Vagina (tissue), 2 donors: ENCODE data around the gene BTBD6. TPM values are rescaled to one million over a fixed set of nuclear protein-coding genes. Genes with fewer than 3 reads are reported as not detected.

ENCODE experiments used
- DNase-seq, 2 donors: peaks; one replicate each; pipeline ENCODE4 v3.0.0-alpha.2; 2017; ENCODE audit errors: extremely low spot score in 2 of 2
- H3K27ac ChIP-seq: fragments of 200-600 bp; sonication (generic); one replicate; pipeline ENCODE4 v1.5.1; 2019
- H3K27me3 ChIP-seq: fragments of 200-600 bp; sonication (generic); one replicate; pipeline ENCODE4 v1.5.1; 2019
- H3K36me3 ChIP-seq, 2 donors: fragments of 200-600 bp; sonication (generic); one replicate each; pipeline ENCODE4 v1.5.1; 2017 to 2019
- H3K4me1 ChIP-seq: fragments of 200-600 bp; sonication (generic); one replicate; pipeline ENCODE4 v1.5.1; 2019
- H3K4me3 ChIP-seq, 2 donors: fragments of 200-600 bp; sonication (generic); 1 replicate in 1 of 2; 2 replicates in 1 of 2; pipeline ENCODE4 v1.5.1; 2016 to 2019
- H3K9me3 ChIP-seq: fragments of 200-600 bp; sonication (generic); one replicate; pipeline ENCODE4 v1.5.1; 2019
- POLR2A ChIP-seq, 2 donors: fragments of 450-650 bp; IDR thresholded peaks; one replicate each; pipeline ENCODE4 v1.6.1; 2017; ENCODE audit warnings: antibody characterized with exemption in 2 of 2, mild to moderate bottlenecking in 2 of 2, moderate library complexity in 2 of 2
- POLR2AphosphoS5 ChIP-seq, 2 donors: sonication (generic); formaldehyde crosslinking; IDR thresholded peaks; one replicate each; pipeline ENCODE4 v1.9.0; 2017; ENCODE audit warnings: antibody characterized with exemption in 2 of 2, mild to moderate bottlenecking in 2 of 2, low read depth in 1 of 2; ENCODE audit not compliant: insufficient read depth in 1 of 2
- intact Hi-C: fragments of 100-400 bp; cut with DNase I; formaldehyde crosslinking; loops from one replicate; pipeline ENCODE4 v1.15.1; 2023
- total RNA-seq: library from RNA; depleted of rRNA; stranded (reverse); fragments of >200 nt; gene quantifications from one replicate; pipeline ENCODE4 v1.2.3, GENCODE V29; 2016
- TF ChIP-seq, protein P1 (sequence below), 3 experiments: fragments of 450-650 bp in 2 of 3; fragments of 200-600 bp in 1 of 3; sonication (generic) in 1 of 3; IDR thresholded peaks; one replicate each; pipeline ENCODE4 v1.5.1; 2017 to 2019; ENCODE audit warnings: antibody characterized with exemption in 3 of 3, mild to moderate bottlenecking in 2 of 3, moderate library complexity in 2 of 3

Gene BTBD6
- total RNA-seq, 1 donor from 2014 or later = 45.9 TPM

DNA sequence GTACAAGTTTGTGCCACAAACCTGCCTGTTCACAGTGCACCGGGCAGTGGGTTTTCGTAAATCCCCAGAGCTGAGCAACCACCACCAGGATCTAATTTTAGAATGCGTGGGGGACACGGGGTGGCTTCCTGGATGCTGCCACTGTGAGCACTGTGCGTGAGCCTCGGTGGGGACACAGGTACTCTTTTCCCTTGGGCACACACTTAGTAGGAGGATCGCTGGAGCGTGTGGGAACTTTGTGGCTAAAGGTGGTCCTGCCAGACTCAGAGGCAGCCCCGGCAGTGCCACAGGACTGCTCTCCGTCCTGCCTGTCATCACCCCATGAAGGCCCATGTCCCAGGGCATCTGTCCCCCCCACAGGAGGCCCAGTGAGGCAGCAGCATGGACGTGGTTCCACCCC, 21.1 kb downstream of the BTBD6 start:
- TF ChIP-seq, protein P1, sequence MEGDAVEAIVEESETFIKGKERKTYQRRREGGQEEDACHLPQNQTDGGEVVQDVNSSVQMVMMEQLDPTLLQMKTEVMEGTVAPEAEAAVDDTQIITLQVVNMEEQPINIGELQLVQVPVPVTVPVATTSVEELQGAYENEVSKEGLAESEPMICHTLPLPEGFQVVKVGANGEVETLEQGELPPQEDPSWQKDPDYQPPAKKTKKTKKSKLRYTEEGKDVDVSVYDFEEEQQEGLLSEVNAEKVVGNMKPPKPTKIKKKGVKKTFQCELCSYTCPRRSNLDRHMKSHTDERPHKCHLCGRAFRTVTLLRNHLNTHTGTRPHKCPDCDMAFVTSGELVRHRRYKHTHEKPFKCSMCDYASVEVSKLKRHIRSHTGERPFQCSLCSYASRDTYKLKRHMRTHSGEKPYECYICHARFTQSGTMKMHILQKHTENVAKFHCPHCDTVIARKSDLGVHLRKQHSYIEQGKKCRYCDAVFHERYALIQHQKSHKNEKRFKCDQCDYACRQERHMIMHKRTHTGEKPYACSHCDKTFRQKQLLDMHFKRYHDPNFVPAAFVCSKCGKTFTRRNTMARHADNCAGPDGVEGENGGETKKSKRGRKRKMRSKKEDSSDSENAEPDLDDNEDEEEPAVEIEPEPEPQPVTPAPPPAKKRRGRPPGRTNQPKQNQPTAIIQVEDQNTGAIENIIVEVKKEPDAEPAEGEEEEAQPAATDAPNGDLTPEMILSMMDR (IDR thresholded peaks at IDR 0.05) = no peak
- no peak for TF ChIP-seq POLR2A (IDR thresholded peaks at IDR 0.05)
- no peak for TF ChIP-seq POLR2AphosphoS5 (IDR thresholded peaks at IDR 0.05; ENCODE audit: insufficient read depth in 1 of 2, low read depth in 1 of 2)
- DNase-seq = no peak
- Histone ChIP-seq H3K27ac (no peak overlapping the region), H3K4me1 (no peaks in the 10 kb centered on the region), H3K36me3 (no peaks in the 10 kb centered on the region), H3K4me3 (no peak overlapping the region), H3K27me3 (no peaks in the 10 kb centered on the region), H3K9me3 (no peaks in the 10 kb centered on the region)
- intact Hi-C loops = no loop called here

DNA sequence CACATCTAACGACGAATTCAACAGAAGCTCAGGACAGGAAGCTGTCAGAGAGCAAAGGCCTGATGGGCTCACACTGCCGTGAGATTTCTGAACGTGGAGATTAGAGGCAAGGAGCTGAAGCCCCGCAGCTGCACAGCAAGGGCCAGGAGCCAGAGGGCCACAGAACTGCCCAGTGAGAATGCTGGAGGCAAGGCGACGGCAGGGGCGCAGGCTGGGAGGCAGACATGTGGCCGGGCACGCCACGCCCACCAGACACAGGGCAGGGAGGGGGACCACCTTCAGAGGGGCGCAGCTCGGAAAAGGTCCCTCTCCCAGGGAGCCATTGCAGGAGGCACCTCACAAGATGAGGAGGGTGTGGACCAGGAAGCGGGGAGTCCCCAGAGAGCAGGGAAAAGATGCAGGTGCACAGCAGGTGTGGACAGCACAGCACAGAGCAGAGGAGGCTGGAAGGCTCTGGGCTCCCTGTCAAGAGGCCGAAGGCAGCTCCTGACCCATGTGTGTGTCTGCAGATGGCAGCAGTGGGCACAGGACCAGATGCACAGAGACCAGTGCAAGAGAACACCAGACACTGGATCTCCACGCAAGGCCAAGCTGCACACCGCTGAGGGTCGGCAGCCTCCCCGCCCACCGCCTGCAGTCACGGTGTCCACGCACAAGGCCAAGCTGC, 23.0 kb downstream of the BTBD6 start:
- no peak for DNase-seq
- Histone ChIP-seq H3K4me3 (no peak overlapping the region), H3K27me3 (no peaks in the 10 kb centered on the region), H3K4me1 (peaks cover 8% of the 10 kb centered on the region), H3K27ac (no peak overlapping the region), H3K9me3 (no peaks in the 10 kb centered on the region), H3K36me3 (no peaks in the 10 kb centered on the region)
- intact Hi-C loops = no loop called here
- TF ChIP-seq POLR2AphosphoS5 (IDR thresholded peaks at IDR 0.05; ENCODE audit: insufficient read depth in 1 of 2, low read depth in 1 of 2) = no peak
- no peak for TF ChIP-seq POLR2A (IDR thresholded peaks at IDR 0.05)
- TF ChIP-seq, protein P1 (IDR thresholded peaks at IDR 0.05) = no peak

DNA sequence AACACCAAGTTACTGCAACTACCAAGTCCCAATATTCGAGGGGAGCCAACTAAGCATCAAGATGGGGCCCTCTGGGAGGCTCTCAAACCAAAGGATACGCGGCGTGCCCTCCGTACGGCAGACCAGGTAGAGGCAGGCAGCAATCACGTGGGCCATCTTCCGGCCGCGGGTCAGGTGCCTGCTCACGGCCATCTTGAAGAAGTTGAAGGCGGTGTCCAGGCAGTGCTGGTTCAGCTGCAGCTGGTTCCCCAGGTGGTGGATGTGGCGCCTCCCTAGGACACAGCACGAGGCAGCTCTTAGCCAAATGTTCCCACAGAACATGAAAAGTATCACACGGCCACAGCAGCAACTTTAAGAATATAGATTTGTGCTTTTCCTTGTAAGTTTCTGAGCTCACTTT, 24.3 kb downstream of the BTBD6 start:
- TF ChIP-seq POLR2AphosphoS5 (IDR thresholded peaks at IDR 0.05; ENCODE audit: insufficient read depth in 1 of 2, low read depth in 1 of 2) = no peak
- intact Hi-C loops = no loop called here
- no peak for DNase-seq
- Histone ChIP-seq H3K27me3 (no peaks in the 10 kb centered on the region), H3K4me1 (peaks cover 8% of the 10 kb centered on the region), H3K4me3 (no peak overlapping the region), H3K9me3 (no peaks in the 10 kb centered on the region), H3K36me3 (no peaks in the 10 kb centered on the region), H3K27ac (no peak overlapping the region)

DNA sequence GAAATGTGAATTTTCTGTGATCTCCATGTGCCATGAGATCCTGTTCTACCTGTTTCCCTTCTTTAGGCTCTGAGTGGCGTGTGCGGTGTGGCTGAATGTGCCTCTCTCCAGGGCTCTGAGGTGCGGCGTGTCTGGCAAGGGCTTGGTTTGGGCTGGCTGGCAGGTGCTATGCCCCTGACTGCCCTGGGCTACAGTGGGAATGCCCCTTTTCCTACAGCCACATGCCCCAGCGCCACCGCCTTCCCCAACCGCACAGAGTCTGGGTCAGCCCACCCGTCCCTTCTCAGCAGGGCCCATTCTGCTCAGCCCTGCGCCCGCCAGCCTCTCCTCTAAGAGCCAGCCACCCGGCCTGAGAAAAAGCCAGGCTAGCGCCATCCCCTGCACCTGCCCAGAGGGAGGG, 24.7 kb downstream of the BTBD6 start:
- intact Hi-C loops = no loop called here
- H3K4me3 ChIP-seq = no peak overlapping the region
- no peaks in the 10 kb centered on the region for H3K36me3 ChIP-seq
- H3K27ac ChIP-seq = no peak overlapping the region
- no peak for DNase-seq
- peaks cover 8% of the 10 kb centered on the region for H3K4me1 ChIP-seq
- TF ChIP-seq POLR2AphosphoS5 (IDR thresholded peaks at IDR 0.05; ENCODE audit: insufficient read depth in 1 of 2, low read depth in 1 of 2) = no peak
- TF ChIP-seq POLR2A (IDR thresholded peaks at IDR 0.05) = no peak
- TF ChIP-seq, protein P1 (IDR thresholded peaks at IDR 0.05) = no peak
- H3K27me3 ChIP-seq = no peaks in the 10 kb centered on the region
- H3K9me3 ChIP-seq = no peaks in the 10 kb centered on the region

DNA sequence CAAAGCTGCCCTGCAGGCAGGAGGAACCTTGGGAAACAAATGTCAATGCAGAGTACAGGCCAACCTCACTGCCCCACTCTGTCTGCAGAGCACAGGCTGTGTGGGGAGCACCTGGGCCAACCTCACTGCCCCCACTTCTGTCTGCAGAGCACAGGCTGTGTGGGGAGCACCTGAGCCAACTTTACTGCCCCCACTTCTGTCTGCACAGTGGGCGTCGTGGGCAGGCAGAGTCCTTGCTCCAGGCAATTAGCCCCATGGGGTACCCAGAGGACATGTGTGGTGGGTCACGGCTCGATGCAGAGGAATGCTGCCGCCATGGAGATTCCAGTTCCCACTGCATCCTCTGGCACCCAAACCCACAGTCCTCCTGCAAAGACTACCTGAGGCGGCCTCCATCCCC, 26.3 kb downstream of the BTBD6 start:
- no peak for DNase-seq
- TF ChIP-seq, protein P1 (IDR thresholded peaks at IDR 0.05) = no peak
- no peak for TF ChIP-seq POLR2AphosphoS5 (IDR thresholded peaks at IDR 0.05; ENCODE audit: insufficient read depth in 1 of 2, low read depth in 1 of 2)
- intact Hi-C loops = no loop called here

More for the DNA sequence above, 26.3 kb downstream of the BTBD6 start:
- Histone ChIP-seq H3K27me3 (no peaks in the 10 kb centered on the region), H3K27ac (no peak overlapping the region), H3K4me1 (peaks cover 8% of the 10 kb centered on the region), H3K36me3 (no peaks in the 10 kb centered on the region), H3K4me3 (no peak overlapping the region), H3K9me3 (no peaks in the 10 kb centered on the region)
